ENCODE measurements around the gene IL1RN. TPM values are rescaled to one million over a fixed set of nuclear protein-coding genes. Genes with fewer than 3 reads are reported as not detected.

Gene IL1RN
- total and polyA plus RNA-seq, 2 of the 13 experiments (the other 11 are each of a cell fraction or from before 2014, with no cell fraction given) = 21.2 to 101 TPM

DNA sequence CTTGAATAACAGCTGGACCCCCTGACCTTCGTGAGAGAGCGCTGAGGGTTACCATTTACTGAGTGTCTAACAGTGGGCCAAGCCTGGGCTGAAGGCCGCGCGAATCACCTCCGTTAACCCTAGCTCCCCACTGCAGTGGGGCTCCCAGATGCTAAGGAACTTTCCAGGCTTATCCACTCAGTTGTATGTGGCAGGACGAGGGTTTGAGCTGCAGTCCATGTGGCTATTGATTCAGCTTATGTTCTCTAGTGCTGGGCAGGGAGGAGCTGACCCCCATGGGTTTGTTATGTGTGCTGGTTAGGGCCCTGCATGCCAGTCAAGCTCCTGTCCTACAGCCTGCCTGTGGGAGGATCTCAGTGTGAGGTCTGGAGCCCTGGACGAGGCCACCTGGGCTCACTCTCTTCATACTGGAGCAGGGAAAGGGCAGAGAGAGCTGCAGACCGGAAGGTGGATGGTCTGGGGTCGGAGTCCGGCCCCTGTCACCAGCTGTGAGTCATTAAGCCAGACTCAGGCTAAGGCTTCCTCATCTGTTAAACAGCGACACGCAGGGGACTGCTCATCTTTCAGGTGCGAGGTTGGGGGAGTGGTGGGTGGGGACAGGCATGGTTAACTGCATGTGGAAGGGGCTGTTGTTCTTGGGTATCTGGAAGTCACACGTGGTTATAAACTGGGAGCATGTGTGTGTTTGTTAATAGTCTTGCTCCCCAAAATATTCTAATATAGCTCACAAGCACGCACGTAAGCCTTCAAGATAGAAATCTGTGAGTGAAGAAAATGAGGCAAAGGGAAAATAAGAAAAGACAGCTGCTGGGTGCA, 52.9 kb downstream of the IL1RN start (continued):
- TF ChIP-seq, protein P1, sequence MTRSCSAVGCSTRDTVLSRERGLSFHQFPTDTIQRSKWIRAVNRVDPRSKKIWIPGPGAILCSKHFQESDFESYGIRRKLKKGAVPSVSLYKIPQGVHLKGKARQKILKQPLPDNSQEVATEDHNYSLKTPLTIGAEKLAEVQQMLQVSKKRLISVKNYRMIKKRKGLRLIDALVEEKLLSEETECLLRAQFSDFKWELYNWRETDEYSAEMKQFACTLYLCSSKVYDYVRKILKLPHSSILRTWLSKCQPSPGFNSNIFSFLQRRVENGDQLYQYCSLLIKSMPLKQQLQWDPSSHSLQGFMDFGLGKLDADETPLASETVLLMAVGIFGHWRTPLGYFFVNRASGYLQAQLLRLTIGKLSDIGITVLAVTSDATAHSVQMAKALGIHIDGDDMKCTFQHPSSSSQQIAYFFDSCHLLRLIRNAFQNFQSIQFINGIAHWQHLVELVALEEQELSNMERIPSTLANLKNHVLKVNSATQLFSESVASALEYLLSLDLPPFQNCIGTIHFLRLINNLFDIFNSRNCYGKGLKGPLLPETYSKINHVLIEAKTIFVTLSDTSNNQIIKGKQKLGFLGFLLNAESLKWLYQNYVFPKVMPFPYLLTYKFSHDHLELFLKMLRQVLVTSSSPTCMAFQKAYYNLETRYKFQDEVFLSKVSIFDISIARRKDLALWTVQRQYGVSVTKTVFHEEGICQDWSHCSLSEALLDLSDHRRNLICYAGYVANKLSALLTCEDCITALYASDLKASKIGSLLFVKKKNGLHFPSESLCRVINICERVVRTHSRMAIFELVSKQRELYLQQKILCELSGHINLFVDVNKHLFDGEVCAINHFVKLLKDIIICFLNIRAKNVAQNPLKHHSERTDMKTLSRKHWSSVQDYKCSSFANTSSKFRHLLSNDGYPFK (CRISPR knock-in tag; IDR thresholded peaks at IDR 0.05; ENCODE audit: borderline replicate concordance) = no peak
- no peak for TF ChIP-seq ZC3H4 (CRISPR knock-in tag; IDR thresholded peaks at IDR 0.05; ENCODE audit: borderline replicate concordance)
- peak; percentile 75; the same call in 1 of the 2 replicates for TF ChIP-seq MEF2D (CRISPR knock-in tag; IDR thresholded peaks at IDR 0.05)
- no peak for TF ChIP-seq ZNF790 (CRISPR knock-in tag; IDR thresholded peaks at IDR 0.05; ENCODE audit: borderline replicate concordance)
- TF ChIP-seq FOXO1 (CRISPR knock-in tag; IDR thresholded peaks at IDR 0.05) = peak; percentile 35; the same call in 1 of the 2 replicates
- no peak for TF ChIP-seq EHMT2 (IDR thresholded peaks at IDR 0.05; ENCODE audit: borderline replicate concordance, low read depth, low read length)
- TF ChIP-seq MZF1 (CRISPR knock-in tag; IDR thresholded peaks at IDR 0.05; ENCODE audit: borderline replicate concordance) = no peak
- TF ChIP-seq, protein P2, sequence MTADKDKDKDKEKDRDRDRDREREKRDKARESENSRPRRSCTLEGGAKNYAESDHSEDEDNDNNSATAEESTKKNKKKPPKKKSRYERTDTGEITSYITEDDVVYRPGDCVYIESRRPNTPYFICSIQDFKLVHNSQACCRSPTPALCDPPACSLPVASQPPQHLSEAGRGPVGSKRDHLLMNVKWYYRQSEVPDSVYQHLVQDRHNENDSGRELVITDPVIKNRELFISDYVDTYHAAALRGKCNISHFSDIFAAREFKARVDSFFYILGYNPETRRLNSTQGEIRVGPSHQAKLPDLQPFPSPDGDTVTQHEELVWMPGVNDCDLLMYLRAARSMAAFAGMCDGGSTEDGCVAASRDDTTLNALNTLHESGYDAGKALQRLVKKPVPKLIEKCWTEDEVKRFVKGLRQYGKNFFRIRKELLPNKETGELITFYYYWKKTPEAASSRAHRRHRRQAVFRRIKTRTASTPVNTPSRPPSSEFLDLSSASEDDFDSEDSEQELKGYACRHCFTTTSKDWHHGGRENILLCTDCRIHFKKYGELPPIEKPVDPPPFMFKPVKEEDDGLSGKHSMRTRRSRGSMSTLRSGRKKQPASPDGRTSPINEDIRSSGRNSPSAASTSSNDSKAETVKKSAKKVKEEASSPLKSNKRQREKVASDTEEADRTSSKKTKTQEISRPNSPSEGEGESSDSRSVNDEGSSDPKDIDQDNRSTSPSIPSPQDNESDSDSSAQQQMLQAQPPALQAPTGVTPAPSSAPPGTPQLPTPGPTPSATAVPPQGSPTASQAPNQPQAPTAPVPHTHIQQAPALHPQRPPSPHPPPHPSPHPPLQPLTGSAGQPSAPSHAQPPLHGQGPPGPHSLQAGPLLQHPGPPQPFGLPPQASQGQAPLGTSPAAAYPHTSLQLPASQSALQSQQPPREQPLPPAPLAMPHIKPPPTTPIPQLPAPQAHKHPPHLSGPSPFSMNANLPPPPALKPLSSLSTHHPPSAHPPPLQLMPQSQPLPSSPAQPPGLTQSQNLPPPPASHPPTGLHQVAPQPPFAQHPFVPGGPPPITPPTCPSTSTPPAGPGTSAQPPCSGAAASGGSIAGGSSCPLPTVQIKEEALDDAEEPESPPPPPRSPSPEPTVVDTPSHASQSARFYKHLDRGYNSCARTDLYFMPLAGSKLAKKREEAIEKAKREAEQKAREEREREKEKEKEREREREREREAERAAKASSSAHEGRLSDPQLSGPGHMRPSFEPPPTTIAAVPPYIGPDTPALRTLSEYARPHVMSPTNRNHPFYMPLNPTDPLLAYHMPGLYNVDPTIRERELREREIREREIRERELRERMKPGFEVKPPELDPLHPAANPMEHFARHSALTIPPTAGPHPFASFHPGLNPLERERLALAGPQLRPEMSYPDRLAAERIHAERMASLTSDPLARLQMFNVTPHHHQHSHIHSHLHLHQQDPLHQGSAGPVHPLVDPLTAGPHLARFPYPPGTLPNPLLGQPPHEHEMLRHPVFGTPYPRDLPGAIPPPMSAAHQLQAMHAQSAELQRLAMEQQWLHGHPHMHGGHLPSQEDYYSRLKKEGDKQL (CRISPR knock-in tag; IDR thresholded peaks at IDR 0.05; ENCODE audit: low read depth) = no peak; the same call in 1 of the 2 replicates
- no peak for TF ChIP-seq RELA (CRISPR knock-in tag; IDR thresholded peaks at IDR 0.05)
- no peak for TF ChIP-seq BATF2 (CRISPR knock-in tag; IDR thresholded peaks at IDR 0.05)
- peak; percentile 50 for TF ChIP-seq SMC3 (IDR thresholded peaks at IDR 0.05; ENCODE audit: low read length)
- no peak for TF ChIP-seq ZNF614 (CRISPR knock-in tag; IDR thresholded peaks at IDR 0.05; ENCODE audit: borderline replicate concordance)
- TF ChIP-seq ZNF569 (CRISPR knock-in tag; IDR thresholded peaks at IDR 0.05; ENCODE audit: borderline replicate concordance) = no peak
- no peak for TF ChIP-seq FLYWCH1 (CRISPR knock-in tag; IDR thresholded peaks at IDR 0.05)
- TF ChIP-seq, protein P3, sequence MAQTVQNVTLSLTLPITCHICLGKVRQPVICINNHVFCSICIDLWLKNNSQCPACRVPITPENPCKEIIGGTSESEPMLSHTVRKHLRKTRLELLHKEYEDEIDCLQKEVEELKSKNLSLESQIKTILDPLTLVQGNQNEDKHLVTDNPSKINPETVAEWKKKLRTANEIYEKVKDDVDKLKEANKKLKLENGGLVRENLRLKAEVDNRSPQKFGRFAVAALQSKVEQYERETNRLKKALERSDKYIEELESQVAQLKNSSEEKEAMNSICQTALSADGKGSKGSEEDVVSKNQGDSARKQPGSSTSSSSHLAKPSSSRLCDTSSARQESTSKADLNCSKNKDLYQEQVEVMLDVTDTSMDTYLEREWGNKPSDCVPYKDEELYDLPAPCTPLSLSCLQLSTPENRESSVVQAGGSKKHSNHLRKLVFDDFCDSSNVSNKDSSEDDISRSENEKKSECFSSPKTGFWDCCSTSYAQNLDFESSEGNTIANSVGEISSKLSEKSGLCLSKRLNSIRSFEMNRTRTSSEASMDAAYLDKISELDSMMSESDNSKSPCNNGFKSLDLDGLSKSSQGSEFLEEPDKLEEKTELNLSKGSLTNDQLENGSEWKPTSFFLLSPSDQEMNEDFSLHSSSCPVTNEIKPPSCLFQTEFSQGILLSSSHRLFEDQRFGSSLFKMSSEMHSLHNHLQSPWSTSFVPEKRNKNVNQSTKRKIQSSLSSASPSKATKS (CRISPR knock-in tag; IDR thresholded peaks at IDR 0.05) = no peak
- TF ChIP-seq RBM39 (IDR thresholded peaks at IDR 0.05; ENCODE audit: low read depth, low read length, poor library complexity, severe bottlenecking) = no peak
- peak; percentile 66; the same call in 1 of the 2 replicates for TF ChIP-seq THAP11 (CRISPR knock-in tag; IDR thresholded peaks at IDR 0.05)
